ENCODE results near the gene CABLES2. TPM values are rescaled to one million over a fixed set of nuclear protein-coding genes. Genes with fewer than 3 reads are reported as not detected.
A peak's percentile ranks its signal among the peaks of the same experiment; 100 is the strongest.

The CABLES2 gene
- total RNA-seq, 1 experiment from 2014 or later: 8.9 TPM

- POLR2A ChIA-PET: interaction anchor here (1.0 kb wide), 1 partner anchor 13 kb away, joined by 3 read pairs; no protein-coding TSS in a partner anchor
- peaks cover 34% of the 10 kb centered on the region for H3K79me2 ChIP-seq (ENCODE audit: insufficient read depth, low read length)
- intact Hi-C loops (cut with micrococcal nuclease): loop anchor here (1.0 to 5.0 kb wide), 2 partner anchors 80 to 370 kb away; partner anchors contain the start of gene ADRM1
- H3K27me3 ChIP-seq (ENCODE audit: insufficient read depth, low read length): no peaks in the 10 kb centered on the region
- H3K9me3 ChIP-seq (ENCODE audit: control insufficient read depth in 1 of 2, insufficient read depth in 1 of 2, low read depth in 1 of 2, low read length in 2 of 2): no peaks in the 10 kb centered on the region
- H3K4me3 ChIP-seq (replicated peaks in 1 of 2; ENCODE audit: low read depth in 1 of 2, low read length in 2 of 2): no peak overlapping the region
- no peak overlapping the region for H3K4me2 ChIP-seq (ENCODE audit: low read length)
- H3K27ac ChIP-seq (ENCODE audit: low read depth, low read length): peak overlapping the region; percentile 43; the same call in 1 of the 2 replicates
- H3K36me3 ChIP-seq (ENCODE audit: control insufficient read depth in 1 of 2, insufficient read depth in 2 of 2, low read length in 2 of 2): peaks cover 0 to 5% of the 10 kb centered on the region in 2 experiments; a peak in 1 of 4 replicates
- TF ChIP-seq TCF7L2 (IDR thresholded peaks at IDR 0.05; ENCODE audit: borderline replicate concordance, extremely low read depth, insufficient read depth, insufficient read length) (no peak), CBX3 (IDR thresholded peaks at IDR 0.05; ENCODE audit: low read depth) (no peak), POLR2A (IDR thresholded peaks at IDR 0.05; ENCODE audit: borderline replicate concordance, extremely low read depth, insufficient read depth, insufficient read length) (no peak), EZH2phosphoT487 (IDR thresholded peaks at IDR 0.05; ENCODE audit: borderline replicate concordance) (no peak), SIN3A (IDR thresholded peaks at IDR 0.05; ENCODE audit: low read depth) (no peak), POLR2AphosphoS5 (IDR thresholded peaks at IDR 0.05; ENCODE audit: low read depth, low read length) (no peak), ZBTB33 (IDR thresholded peaks at IDR 0.05; ENCODE audit: extremely low read depth, insufficient replicate concordance, low read length) (no peak)
- TF ChIP-seq, protein P1, sequence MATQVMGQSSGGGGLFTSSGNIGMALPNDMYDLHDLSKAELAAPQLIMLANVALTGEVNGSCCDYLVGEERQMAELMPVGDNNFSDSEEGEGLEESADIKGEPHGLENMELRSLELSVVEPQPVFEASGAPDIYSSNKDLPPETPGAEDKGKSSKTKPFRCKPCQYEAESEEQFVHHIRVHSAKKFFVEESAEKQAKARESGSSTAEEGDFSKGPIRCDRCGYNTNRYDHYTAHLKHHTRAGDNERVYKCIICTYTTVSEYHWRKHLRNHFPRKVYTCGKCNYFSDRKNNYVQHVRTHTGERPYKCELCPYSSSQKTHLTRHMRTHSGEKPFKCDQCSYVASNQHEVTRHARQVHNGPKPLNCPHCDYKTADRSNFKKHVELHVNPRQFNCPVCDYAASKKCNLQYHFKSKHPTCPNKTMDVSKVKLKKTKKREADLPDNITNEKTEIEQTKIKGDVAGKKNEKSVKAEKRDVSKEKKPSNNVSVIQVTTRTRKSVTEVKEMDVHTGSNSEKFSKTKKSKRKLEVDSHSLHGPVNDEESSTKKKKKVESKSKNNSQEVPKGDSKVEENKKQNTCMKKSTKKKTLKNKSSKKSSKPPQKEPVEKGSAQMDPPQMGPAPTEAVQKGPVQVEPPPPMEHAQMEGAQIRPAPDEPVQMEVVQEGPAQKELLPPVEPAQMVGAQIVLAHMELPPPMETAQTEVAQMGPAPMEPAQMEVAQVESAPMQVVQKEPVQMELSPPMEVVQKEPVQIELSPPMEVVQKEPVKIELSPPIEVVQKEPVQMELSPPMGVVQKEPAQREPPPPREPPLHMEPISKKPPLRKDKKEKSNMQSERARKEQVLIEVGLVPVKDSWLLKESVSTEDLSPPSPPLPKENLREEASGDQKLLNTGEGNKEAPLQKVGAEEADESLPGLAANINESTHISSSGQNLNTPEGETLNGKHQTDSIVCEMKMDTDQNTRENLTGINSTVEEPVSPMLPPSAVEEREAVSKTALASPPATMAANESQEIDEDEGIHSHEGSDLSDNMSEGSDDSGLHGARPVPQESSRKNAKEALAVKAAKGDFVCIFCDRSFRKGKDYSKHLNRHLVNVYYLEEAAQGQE (IDR thresholded peaks at IDR 0.05; ENCODE audit: low read depth): no peak
- no peaks in the 10 kb centered on the region for H4K20me1 ChIP-seq (ENCODE audit: insufficient read depth)
- no peak overlapping the region for H2AFZ ChIP-seq (ENCODE audit: low read depth, low read length, poor library complexity, severe bottlenecking)
- no peak overlapping the region for H3K9ac ChIP-seq (ENCODE audit: low read length)
- H3K4me1 ChIP-seq (ENCODE audit: control insufficient read depth in 1 of 2, insufficient read depth in 2 of 2, low read length in 2 of 2): peaks cover 23 to 44% of the 10 kb centered on the region in 2 experiments
- RAD21 ChIA-PET (ENCODE audit: low non-redundant PET in 1 of 2, low total read pairs in 2 of 2, uncharacterized antibody in 2 of 2, unreplicated experiment in 2 of 2): interaction anchor here in 1 of 2 experiments (1.0 kb wide), 1 partner anchor 80 kb away, joined by 8 read pairs; the partner anchor contains the start of gene ADRM1
- H3K9me2 ChIP-seq (ENCODE audit: insufficient read depth): no peaks in the 10 kb centered on the region
- BruUV-seq (replicated peaks): no TSS peak
- no peak for DNase-seq (ENCODE audit: low read depth, low spot score)
- no peak for ATAC-seq
- CTCF ChIA-PET: interaction anchor here (0.9 to 1.9 kb wide), 6 partner anchors 8 to 371 kb away, joined by 4 to 25 read pairs (median 10); partner anchors contain the start of gene ADRM1
These were observed 25.2 kb downstream of the CABLES2 start for GRCh38 chr20:62381842-62382241.
